CD4-positive, alpha-beta T cell treated with Interleukin-12 subunit alpha and Interleukin-12 subunit beta, for 1 hour (primary cell): ENCODE results near the gene ZNF48.

Source experiments
- DNase-seq: peaks from one replicate; pipeline ENCODE4 v3.0.0-alpha.2; 2020

ZNF48 gene

DNA sequence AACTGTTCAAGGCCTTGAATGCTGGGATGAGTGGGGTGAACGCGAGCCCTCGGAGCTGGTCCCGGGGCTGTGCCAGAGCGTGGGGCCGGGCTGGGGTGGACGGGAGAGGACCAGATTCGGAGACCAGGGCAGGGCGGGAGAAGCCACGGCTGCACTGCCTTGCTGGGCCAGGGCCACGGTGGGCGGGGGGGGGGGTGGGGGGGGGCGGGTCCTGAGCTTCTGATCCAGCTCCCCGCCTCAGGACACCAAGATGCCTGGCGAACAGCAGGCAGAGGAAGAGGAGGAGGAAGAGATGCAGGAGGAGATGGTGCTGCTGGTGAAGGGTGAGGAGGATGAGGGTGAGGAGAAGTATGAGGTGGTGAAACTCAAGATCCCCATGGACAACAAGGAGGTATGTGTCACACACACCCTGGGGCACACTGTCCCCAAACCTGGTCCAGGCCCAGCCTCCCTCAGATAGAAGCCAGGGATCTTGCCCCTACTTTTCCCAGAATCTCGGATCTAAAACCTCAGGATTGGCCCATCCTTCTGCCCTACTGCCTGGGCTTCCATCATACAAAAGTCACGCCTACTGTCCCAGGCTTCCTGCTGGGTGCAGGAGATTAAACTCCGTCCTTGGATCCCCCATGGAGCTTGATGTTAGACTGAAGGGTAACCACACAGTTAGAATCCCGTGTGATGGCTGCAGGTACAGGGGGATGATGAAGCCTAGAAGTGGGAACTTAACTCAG is 12.7 kb downstream of the ZNF48 start:
- DNase-seq, result no peak

DNA sequence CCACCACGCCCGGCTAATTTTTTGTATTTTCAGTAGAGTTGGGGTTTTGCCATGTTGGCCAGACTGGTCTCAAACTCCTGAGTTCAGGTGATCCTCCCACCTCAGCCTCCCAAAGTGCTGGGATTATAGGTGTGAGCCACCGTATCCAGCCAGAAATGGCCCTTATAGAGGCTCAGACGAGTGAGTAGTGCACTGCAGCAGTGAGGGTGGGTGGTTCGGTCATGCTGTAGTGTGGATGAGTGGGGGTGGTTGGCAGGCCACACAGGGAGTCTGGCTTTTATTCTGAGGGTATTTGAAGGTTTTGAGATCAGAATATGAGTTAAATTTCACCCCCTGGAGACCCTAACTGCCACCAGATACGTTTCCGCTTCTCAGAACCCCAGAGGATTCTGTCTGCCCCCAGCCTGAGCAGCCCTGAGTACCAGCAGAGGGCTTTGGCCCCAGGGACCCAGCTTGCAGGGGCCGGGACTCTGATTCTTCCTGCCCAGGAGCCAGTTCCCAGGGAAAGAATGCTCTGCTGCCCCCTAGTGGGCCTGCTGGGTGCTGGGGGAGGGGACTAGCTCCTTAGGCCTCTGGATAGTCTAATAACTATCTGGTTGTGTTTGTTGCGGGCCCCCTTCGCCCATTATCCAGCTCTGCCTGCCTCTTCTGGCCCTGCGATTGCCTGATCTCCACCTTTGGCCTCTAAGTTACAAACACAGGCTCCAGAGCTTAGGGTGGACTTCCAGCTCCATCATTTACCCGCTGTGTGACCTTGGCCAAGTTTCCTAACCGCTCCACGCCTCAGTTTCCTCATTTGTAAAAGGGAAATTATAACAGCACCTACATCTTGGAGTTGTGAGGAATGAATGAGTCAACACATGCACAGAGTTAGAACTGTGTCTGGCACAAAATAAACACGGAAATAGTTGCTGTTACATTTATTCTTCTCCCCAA is 14.2 kb downstream of the ZNF48 start:
- peak; percentile 93 for DNase-seq

DNA sequence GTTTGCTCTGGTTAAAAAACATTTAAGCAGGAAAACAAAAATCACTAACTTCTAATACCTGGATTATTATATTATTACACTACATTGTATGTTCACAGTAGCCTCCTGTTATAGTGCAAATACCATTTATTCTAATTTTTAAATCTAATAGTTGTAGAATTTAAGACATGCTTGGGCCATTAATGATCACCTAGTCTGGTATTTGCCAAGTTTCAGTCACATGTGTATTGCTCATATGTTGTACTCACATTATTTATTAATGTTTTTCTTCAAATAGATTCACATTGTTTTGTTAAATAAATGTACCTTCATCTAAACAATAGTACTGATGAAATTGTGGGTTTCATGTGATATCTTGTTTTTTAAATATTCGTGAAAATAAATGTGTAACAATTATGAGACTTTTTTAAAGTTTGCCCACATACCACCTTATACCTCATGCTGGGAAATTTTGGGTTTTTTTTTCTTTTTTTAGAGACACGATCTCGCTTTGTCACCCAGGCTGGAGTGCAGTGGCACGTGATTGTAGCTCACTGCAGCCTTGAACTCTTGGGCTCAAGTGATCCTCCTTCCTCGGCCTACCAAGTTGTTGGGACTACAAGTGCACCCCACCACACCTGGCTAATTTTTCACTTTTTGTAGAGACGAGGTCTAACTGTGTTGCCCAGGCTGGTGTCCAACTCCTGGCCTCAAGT is 18.0 kb downstream of the ZNF48 start:
- no peak for DNase-seq

DNA sequence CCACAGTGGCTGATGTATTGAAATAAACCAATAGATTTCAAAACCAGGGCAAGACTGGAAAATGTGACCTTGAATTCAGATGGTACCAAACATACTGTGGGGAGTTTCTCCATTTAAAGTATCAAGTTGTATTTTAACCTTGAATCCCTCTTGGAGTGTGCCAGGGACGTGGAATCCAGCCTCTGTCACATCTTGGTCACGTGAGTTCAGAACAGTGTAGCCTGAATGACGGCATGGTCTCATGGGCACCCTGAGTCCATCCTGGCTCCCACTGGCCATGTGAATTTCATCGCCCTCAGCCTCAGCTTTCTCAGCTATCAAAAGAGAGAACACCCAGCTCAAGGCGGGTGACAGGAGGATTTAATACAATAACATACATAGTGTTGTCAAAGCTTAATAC is 18.9 kb downstream of the ZNF48 start:
- no peak for DNase-seq

DNA sequence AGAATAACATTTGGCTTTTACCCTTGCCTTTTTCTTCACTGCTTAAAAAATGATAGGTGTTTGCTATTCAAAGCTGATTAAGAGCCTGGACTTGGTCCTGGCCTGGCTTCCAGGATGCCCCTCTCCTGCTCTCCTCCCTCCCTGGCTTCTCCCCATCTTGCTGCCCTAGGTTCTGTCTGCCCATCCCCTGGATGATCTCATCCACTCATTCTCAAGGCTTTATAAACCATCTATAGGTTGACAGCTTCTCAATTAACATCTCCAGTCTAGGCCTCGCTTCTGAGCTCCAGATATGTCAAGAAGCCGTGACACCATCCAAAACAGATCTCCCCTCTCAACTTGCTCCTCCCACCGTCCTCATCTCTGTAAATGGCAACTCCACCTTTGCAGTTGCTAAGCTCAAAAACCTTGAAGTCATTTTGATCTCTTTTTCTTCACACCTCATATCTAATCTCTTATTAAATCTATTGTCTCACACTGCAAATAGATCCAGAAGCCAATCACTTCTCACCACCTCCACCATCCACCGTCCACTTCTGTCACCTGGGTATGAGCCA is 20.9 kb downstream of the ZNF48 start:
- no peak for DNase-seq

DNA sequence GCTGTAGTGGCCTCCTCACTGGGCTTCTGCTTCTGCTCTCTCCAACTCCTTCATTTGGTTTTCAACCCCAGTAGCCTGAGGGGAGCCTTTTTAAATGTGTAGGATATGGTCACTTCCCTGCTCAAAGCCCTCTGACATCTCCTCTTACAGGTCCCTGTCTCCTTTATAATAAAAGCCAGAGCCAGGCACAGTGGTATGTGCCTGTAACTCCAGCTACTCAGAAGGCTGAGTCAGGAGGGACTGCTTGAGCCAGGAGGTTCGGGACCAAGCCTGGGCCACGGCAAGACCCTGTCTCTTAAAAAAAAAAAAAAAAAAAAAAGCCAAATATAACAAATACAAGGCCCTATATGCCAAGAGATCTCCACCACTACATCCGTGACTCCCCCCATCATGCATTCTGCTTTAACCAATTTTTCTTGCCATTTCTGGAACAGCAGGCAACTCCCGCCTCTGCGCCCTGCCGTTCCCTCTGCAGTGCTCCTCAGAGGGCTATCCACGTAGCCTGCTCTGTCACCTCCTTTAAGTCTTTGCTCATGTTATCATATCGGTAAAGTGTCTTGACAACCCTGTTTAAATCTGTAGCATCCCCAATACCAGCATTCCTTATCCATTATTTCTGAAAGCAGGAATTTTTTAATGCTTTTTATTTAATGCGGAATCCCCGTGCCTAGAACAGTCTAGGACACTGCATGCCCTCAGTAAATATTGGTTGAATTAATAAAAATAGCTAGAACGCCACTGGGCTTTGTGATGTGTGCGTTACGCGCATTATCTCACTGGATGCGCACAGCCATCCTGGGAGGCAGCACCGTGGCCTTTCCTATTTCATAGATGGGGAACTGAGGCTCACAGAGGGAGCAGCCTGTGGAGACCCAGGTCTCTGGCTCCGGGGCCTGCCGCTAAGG is 21.7 kb downstream of the ZNF48 start:
- no peak for DNase-seq

DNA sequence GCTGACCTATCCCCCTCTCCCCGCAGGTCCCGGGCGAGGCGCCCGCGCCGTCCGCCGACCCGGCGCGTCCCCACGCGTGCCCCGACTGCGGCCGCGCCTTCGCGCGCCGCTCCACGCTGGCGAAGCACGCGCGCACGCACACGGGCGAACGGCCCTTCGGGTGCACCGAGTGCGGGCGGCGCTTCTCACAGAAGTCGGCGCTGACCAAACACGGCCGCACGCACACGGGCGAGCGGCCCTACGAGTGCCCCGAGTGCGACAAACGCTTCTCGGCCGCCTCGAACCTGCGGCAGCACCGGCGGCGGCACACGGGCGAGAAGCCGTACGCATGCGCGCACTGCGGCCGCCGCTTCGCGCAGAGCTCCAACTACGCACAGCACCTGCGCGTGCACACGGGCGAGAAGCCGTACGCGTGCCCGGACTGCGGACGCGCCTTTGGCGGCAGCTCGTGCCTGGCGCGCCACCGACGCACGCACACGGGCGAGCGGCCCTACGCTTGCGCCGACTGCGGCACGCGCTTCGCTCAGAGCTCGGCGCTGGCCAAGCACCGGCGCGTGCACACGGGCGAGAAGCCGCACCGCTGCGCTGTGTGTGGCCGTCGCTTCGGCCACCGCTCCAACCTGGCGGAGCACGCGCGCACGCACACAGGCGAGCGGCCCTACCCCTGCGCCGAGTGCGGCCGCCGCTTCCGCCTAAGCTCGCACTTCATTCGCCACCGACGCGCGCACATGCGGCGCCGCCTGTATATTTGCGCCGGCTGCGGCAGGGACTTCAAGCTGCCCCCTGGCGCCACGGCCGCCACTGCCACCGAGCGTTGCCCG is 22.5 kb downstream of the ZNF48 start:
- DNase-seq, result peak; percentile 92

DNA sequence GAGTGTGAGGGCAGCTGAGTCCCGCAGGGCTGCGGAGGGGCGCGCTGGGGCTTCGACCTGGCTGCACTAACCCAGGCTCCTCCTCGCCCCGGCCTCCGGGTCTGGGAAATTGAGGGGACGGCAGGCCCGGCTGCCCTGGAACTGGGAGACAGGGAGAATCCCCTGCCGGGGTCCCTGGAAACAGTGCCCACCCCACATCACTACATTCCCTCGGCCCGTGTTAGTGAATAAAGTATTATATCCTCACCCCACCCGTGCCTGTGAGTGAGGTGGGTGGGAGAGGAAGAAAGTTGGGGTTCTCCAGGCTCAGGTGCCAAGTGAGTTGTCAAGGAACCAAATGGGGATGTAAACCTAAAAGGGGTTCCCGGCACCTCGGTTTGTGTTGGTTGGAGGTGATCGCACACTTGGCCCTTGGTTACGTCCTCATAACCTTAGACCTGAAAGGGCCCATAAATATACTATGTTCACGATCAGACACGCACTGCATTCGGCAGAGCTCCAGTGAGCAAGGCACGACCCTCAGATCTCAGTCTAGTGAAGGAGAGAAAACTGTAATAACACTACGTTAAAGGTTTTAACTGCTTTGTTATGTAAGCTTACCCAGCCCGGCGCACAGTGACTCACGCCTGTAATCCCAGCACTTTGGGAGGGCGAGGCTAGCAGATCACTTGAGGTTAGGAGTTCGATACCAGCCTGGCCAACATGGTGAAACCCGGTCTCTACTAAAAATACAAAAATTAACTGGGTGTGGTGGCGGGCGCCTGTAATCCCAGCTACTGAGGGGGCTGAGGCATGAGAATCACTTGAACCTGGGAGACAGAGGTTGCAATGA is 23.3 kb downstream of the ZNF48 start:
- DNase-seq, result no peak

DNA sequence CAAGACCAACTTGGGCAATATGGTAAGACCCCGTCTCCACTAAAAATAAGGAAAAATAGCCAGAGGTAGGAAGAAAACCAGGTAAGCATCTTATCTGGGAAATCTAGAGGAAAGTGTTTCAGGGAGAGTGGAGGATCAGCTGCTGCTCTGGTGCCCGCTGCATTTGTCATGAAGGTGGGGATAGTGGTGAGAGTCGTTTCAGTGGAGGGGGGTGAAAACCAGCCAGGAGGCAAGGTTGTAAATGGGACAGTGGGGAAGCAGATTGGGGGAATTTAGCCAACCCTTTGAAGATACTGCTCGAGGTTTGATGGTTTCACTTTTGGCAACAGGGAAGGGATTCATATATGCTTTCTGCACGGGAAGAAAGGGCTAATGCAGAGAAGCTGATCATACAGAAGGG is 25.8 kb downstream of the ZNF48 start:
- no peak for DNase-seq

DNA sequence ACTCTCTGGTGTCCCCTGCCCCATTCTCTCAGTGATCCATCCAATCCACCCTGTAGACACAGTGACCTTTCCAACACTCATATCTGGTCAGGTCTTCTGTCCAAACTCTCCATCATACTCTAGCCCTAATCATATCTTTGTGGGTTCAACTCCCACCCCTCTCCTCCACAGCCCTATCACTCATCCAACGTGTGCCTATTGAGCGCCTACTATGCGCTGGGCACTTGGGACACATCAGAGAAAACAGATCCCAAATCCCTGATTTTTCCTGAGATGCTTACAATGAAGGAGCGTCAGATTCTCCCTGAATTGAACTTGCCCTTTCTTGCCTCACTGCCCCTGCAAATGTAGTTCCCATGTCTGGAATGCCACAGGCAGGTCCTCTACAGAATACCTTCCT is 32.8 kb downstream of the ZNF48 start:
- no peak for DNase-seq

DNA sequence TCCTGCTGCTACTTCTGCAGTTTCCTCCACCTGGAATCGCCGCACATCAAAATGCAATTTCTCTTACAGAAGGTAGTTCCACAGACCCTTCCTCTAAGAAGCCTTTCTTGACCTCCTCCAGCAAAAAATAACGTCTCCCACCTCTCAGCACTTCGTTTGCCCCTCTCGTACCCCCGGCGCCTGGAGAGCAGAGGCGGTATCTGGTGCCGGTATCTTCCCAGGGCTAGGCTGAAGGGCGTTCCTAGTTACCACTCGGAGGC is 34.1 kb downstream of the ZNF48 start:
- DNase-seq, result no peak

DNA sequence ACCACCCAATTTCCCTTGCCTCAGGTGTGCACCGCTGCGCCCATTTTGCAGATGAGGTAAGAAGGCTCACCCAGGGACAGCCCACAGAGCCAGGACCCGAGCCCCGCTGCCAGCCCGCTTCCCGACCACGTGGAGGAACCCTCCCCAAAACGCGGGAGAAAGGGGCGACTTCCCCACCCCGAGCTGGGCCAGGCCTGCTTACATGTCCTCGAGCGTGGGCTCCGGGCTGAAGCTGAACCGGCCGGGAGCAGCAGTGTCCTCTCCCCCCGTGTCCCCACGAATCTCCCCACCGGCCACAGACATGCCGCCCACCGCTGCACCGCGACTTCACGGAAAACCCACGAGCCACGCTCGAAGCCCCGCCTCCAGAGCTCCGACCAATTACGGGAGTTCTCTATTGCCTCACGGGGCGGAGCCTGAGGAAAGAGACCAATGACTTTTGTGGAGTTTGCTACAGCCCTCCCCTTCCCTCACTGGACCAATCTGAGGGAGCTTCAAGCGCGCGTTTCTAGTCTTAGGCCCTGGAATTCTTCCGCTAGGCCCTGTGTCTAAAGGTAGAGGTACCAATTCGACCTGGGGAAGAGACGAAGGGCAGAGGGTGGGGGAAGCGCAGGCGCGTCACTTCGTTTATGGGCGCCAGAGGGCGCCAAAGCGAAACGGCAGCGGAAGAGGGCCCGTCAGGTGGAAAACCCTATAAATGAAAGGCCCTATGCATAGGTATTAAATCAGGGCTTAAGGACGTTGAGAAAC is 34.6 kb downstream of the ZNF48 start, which contains the start of gene DCTPP1:
Gene DCTPP1 (minus strand): TSS at position 353 of the 750 bp plus-strand sequence. CDS start 50 bp downstream, at position 303.
- peak; percentile 98 for DNase-seq

DNA sequence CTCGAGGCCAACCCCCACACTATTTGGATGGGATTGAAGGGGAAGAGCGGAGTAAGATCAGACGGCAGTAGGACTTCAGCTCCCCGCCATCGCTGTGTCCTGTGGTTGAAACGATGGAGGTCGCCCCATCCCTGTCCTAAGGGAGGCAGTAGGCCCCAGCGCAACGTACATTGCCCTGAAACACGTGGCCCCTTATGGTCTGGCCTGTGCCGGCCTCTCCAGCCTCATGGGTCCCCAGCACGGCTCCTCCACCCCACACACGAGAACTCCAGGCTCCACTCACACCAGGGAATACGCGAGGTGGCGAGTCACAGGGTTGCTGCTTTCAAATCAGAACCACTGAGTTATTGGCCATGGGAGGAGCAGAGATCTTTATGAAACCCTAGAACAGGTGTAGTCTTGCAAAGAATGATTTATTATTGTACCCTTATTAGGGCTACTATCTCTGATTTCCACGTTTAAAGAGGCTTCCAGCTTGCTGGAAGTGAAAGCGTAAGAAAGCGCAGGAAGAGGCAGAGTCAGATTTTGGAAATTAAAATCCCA is 35.3 kb downstream of the ZNF48 start:
- no peak for DNase-seq

DNA sequence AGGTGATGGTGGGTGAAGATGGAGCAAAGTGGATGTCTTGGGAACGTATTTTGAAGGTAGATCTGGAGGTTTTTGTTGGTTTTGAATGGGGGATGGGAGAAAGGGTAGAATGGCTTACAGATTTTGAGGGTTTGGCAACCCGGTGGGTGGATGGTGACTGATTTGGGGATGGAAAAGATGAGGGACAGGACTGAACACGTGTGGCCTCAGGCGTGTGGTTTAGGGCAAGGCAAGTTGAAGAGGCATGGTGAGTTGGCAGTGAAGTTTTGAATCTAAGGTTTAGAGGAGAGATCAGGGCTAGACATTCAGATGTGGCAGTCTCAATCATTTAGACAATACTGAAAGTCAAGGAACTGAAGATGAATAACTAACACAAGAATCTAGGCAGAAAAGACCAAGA is 39.6 kb downstream of the ZNF48 start:
- DNase-seq, result no peak

DNA sequence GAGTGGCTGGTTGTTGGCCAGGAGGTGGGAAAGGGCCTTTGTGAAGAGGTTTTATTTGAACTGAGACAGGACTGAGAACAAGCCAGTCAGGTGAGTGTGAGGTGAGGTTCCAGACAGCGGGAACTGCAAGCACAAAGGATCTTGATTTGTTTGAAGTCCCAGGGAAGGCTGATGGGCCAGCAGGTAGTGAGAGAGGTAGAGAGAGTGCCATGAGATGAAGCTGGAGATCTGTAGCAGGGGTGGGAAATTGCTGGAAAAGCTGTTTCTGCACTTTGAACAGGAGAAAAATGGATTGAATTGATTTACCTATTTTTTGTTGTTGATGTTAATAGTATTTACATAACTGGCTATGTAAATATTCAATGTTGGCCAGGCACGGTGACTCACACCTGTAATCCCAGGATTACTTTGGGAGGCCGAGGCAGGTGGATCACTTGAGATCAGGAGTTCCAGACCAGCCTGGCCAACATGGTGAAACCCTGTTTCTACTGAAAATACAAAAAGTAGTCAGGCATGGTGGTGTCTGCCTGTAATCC is 42.4 kb downstream of the ZNF48 start:
- DNase-seq, result no peak

DNA sequence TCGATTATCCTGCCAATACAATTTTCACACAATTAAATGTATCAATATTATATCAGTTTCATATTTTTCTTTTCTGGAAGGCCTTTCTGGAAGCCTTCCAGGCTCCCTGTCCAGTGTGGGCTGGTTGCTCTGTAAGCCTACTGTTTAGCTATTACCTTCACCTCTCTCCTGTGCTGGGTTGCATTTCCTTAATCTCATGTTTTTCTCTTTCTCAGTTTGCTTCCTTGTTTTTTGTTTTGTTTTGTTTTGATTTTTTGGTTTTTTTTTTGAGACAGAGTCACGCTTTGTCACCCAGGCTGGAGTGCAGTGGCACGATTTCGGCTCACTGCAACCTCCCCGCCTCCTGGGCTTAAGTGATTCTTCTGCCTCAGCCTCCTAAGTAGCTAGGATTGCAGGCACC is 43.6 kb downstream of the ZNF48 start:
- no peak for DNase-seq

DNA sequence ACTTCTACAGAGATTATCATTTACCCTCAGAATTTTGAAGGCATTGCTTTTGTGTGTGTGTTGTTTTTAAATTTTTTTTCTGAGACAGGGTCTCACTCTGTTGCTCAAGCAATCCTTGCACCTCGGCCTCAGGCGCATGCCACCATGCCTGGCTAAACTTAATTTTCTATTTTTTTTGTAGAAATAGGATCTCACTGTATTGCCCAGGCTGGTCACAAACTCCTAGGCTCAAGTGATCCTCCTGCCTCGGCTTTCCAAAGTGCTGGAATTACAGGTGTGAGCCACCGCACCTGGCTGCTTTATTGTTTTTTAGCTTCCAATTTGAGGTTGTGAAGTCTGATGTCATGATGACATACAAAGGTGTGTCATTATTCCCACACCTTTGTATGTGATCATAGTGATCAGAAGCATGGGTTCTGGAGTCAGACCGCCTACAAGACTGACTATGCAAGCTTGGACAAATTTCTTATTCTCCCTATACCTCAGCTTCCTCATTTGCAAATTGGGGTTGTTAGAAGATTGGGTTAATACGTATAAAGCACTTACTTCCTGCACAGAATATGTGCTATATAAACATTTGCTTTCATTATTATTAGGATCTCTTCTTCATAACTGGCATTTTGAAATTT is 44.6 kb downstream of the ZNF48 start:
- no peak for DNase-seq

DNA sequence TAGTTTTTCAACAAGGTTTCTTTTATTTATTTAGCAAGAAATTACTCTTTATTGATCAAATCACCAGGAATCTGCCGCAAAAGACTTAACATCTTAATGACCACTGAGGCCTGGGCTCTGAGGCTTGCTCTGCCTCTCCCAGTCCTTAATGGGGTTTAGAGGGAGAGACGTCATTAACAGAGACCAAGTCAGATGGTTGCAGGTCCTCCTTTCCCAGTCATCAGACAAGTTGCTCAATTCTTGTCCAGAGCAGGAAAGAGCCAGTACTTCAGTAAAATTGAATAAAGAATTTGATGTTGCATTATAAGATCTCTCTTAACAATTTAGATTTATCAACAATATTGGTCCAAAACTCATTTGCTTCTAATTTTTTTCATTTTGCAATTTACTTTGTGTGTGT is 48.4 kb downstream of the ZNF48 start:
- DNase-seq, result no peak
